Brain microvascular endothelial cell (primary cell): ENCODE measurements around the gene SMDT1.

Experiments used
- DNase-seq: peaks from one replicate; pipeline ENCODE4 v3.0.0-alpha.2; 2020
- H3K27ac ChIP-seq: fragments of 250-450 bp; sonication (Bioruptor Pico); 2 replicates; pipeline ENCODE4 v1.5.1; 2020; ENCODE audit warnings: mild to moderate bottlenecking, moderate library complexity
- H3K27me3 ChIP-seq: fragments of 250-450 bp; sonication (Bioruptor Pico); replicated peaks from 2 replicates; pipeline ENCODE4 v1.5.1; 2020; ENCODE audit warnings: mild to moderate bottlenecking
- H3K36me3 ChIP-seq: fragments of 250-450 bp; sonication (Bioruptor Pico); replicated peaks from 2 replicates; pipeline ENCODE4 v1.5.1; 2020; ENCODE audit warnings: mild to moderate bottlenecking
- H3K4me3 ChIP-seq: 2 replicates; pipeline ENCODE4 v1.5.1; 2011; ENCODE audit warnings: low read depth, mild to moderate bottlenecking, control low read depth, low read length, moderate library complexity
- in situ Hi-C: cut with HindIII; loops from 2 replicates; pipeline ENCODE4 v1.10.0; 2017; ENCODE audit warnings: low sequenced_read_pairs, low pct_ligation_motif_present
- TF ChIP-seq, protein P1 (sequence below): IDR thresholded peaks from 2 replicates; pipeline ENCODE4 v1.5.1; 2011; ENCODE audit warnings: low read depth, mild to moderate bottlenecking, moderate library complexity, low read length, control low read depth, inconsistent platforms; ENCODE audit errors: missing control alignments

Gene SMDT1

GRCh38 chr22:42072606-42073330 lies 6.7 kb upstream of the SMDT1 start:
- in situ Hi-C loops, result no loop called here
- no peak overlapping the region for H3K4me3 ChIP-seq
- H3K27ac ChIP-seq, result no peak overlapping the region
- no peak for DNase-seq
- H3K27me3 ChIP-seq, result no peaks in the 10 kb centered on the region
- TF ChIP-seq, protein P1, sequence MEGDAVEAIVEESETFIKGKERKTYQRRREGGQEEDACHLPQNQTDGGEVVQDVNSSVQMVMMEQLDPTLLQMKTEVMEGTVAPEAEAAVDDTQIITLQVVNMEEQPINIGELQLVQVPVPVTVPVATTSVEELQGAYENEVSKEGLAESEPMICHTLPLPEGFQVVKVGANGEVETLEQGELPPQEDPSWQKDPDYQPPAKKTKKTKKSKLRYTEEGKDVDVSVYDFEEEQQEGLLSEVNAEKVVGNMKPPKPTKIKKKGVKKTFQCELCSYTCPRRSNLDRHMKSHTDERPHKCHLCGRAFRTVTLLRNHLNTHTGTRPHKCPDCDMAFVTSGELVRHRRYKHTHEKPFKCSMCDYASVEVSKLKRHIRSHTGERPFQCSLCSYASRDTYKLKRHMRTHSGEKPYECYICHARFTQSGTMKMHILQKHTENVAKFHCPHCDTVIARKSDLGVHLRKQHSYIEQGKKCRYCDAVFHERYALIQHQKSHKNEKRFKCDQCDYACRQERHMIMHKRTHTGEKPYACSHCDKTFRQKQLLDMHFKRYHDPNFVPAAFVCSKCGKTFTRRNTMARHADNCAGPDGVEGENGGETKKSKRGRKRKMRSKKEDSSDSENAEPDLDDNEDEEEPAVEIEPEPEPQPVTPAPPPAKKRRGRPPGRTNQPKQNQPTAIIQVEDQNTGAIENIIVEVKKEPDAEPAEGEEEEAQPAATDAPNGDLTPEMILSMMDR, result peak; percentile 11
- peaks cover 2% of the 10 kb centered on the region for H3K36me3 ChIP-seq

GRCh38 chr22:42073621-42074041 lies 5.9 kb upstream of the SMDT1 start:
- DNase-seq, result no peak
- no peaks in the 10 kb centered on the region for H3K27me3 ChIP-seq
- TF ChIP-seq, protein P1, result no peak
- in situ Hi-C loops, result no loop called here
- peaks cover 2% of the 10 kb centered on the region for H3K36me3 ChIP-seq
- H3K27ac ChIP-seq, result peak overlapping the region; percentile 73
- H3K4me3 ChIP-seq, result peak overlapping the region; percentile 75

DNA sequence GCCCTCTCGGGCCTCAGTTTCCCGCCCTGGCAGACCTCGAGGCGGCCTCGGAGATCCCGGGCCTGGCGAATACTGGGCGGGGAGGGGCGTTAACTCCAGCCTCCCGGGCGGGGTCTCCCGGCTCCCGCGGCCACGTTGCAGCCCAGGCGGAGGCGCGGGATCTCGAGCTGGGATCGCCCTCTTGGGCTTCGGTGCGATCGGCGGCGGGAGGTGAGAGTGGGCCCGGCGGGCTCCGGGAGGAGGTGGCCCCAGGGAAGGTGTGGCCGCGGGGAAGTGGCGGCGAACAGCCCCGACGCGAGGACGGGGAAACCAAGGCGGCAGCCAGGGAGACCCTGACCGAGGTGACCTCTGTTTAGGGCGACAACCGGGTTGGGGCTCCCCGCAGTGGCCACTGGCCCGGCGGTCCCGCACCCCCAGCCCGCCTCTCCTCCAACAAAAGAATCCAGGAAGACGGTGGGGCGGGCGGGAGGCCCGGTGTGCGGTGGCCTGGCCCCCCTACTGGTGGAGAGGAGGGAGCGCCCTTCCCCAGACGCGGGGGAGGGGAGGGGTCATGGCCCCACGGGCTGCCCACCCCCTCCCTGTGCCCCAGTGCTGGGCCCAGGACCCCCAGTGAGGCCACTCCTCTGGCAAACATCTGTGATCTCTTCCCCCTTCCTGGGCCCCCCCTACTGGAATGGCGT lies 5.2 kb upstream of the SMDT1 start, which contains the start of gene PHETA2:
TSS of gene PHETA2 (plus strand) at position 117 of the 680 bp plus-strand sequence. CDS start 3,046 bp downstream, outside the sequence.
- Histone ChIP-seq H3K4me3 (peak within 1 kb of the TSS; percentile 75), H3K27ac (peak within 1 kb of the TSS; percentile 73), H3K27me3 (no peaks in the 10 kb centered on the region), H3K36me3 (peaks cover 2% of the 10 kb centered on the region)
- in situ Hi-C loops, result no loop called here
- TF ChIP-seq, protein P1, result peak; percentile 65
- DNase-seq, result no peak

DNA sequence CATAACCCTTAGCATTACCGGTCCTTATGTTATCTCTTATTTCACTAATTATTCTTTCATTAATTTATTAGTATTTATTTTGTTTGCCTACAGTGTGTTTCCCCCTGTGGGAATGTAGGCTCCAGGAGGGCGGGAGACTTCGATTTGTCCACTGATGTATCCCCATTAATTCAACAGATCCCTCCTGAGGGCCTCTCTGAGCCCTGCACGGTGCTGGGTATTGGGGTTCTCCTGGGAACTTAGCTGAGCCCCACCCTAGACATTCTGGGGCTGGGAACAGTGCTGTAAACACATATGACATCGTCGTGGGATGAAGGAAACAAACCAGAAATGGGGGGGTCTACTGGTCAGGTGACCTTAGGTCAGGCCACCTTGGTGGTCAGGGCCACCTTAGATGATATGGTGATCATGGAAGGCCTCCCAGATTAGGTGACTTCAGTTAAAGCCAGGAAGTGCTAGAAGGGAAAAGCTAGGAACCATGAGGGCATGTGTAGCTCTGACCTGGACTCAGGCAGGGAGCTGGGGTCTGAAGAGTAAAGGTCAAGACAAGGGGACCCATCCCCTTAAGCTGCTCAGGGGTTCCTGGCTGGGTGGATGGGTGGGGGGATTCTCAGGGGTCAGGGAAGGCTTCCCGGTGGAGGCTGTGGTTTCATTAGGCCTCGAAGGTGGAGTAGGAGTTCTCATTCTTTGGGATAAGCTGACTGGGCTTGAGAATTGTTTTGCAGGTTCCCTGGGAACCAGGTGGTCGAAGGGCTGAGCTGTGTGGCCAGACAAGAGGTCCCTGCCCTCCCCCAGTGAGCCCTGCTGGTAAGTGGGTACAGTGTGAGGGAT lies 4.4 kb upstream of the SMDT1 start:
- DNase-seq, result no peak
- in situ Hi-C loops, result no loop called here
- Histone ChIP-seq H3K27me3 (no peaks in the 10 kb centered on the region), H3K36me3 (peaks cover 2% of the 10 kb centered on the region), H3K4me3 (peak overlapping the region; percentile 75), H3K27ac (no peak overlapping the region)
- TF ChIP-seq, protein P1, result no peak

DNA sequence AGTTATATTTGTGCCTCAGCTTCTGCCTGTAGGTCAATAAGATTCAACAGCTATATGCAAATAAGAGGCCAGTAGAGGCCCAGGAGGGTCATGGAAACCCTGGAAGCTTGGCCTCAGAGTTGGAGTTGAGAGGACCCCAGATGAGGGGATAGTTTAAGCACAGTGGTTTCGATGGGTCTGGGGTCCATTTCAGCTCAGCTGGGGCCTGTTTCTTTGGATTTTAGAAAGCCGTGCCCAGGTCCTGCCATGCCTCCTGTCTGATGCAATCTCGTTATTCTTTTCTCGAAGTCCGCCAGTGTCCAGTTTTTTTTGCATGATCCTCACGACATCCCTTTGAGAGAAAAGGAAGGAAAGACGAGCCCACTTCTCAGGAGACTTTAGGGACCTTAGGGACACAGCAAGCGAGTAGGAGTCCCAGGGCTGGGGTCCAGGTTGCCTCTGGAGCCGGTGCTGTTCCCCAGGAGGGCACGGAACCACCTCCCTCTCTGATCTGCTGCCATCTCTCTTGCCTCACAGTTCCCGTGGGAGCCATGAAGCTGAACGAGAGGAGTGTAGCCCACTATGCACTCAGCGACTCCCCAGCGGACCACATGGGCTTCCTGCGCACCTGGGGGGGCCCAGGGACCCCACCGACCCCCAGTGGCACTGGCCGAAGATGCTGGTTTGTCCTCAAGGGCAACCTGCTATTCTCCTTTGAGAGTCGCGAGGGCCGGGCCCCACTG lies 2.6 kb upstream of the SMDT1 start:
- Histone ChIP-seq H3K27me3 (no peaks in the 10 kb centered on the region), H3K27ac (no peak overlapping the region), H3K36me3 (peaks cover 2% of the 10 kb centered on the region), H3K4me3 (no peak overlapping the region)
- TF ChIP-seq, protein P1, result no peak
- in situ Hi-C loops, result no loop called here
- DNase-seq, result no peak
